Hindlimb muscle (tissue), 1 donor: ENCODE data around the gene CAMTA1. TPM values are rescaled to one million over a fixed set of nuclear protein-coding genes. Genes with fewer than 3 reads are reported as not detected.
"Not testable (repeated sequence)": the region's sequence is repeated elsewhere in the genome, so short reads cannot be mapped to it uniquely, and the experiment has no call there.

Source experiments
- DNase-seq: peaks from one replicate; pipeline ENCODE4 v3.0.0-alpha.2; 2013
- polyA plus RNA-seq: library from polyadenylated mRNA; unstranded; fragments of 120-200 nt; gene quantifications from one replicate; pipeline ENCODE4 v1.2.1, GENCODE V29; 2013; ENCODE audit not compliant: insufficient read length

The CAMTA1 gene
- polyA plus RNA-seq, 1 donor, result 39.5 TPM

DNA sequence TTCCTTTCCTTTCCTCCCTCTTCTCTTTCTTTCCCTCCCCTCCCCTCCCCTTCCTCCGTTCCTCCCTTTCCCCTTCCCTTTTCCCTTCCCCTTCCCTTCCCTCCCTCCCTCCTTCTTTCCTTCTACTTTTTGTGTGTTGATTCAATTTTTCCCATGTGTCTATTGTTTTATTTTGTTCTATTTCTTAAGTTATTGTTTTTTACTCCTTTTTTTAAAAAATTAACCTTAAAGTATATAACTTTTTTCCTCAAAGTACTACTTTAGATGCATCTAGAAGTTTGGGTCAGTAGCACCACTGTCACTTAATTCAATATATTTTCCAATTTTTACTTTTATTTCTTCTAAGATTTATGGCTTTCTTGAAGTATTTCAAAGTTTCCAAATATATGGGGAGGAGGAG lies 537.7 kb downstream of the CAMTA1 start:
- DNase-seq, result no peak

DNA sequence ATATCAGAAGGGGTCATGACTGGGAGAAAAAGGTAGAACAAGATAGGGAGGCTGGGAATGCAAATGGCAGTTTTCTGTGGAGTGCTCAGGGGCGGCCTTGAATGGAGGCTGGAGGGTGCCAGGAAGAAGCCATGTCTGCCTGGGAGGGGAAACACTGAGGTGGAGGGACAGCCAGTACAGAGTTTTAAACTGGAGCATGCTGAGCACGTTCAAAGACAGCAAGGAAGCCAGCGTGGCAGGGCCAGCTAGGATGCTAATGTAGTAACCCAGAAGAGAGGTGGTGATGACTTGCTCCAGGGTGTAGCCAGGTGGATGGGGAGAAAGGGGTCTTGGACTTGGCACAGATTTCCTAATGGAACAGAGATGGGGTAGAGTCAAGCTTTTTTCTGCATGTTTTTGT lies 540.0 kb downstream of the CAMTA1 start:
- DNase-seq, result no peak

DNA sequence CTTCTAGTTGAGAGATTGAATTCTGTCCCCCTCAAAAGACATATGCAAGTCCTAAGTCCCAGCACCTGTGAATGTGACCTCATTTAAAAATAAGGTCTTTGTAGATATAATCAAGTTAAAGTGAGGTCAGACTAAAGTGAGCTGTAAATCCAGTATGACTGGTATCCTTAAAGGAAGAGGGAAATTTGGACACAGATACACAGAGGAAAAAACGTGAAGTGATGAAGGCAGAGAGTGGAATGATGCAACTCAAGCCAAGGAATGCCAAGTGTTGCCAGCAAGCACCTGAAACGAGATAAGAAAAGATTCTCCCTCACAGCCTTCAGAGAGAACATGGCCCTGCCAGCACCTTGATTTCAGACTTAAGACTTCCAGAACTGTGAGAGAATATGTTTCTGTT lies 541.1 kb downstream of the CAMTA1 start:
- no peak for DNase-seq

DNA sequence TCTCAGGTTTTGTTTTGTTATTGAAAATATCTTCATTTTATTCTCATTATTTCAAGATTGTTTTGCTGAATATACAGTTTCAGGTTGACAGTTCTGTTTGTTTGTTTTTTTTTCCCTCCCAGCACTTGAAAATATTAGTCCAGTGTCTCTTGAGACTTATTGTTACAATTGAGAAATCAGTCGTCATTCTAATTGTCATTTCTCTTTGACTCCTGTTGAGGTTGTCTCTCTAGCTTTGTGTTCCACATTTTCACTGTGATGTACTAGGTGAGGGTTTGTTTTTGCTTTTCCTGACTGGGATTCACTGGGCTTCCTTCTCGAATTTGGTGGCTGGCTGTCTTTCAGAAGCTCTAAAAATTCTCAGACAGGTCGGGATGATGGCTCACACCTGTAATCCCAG lies 542.6 kb downstream of the CAMTA1 start:
- no peak for DNase-seq

DNA sequence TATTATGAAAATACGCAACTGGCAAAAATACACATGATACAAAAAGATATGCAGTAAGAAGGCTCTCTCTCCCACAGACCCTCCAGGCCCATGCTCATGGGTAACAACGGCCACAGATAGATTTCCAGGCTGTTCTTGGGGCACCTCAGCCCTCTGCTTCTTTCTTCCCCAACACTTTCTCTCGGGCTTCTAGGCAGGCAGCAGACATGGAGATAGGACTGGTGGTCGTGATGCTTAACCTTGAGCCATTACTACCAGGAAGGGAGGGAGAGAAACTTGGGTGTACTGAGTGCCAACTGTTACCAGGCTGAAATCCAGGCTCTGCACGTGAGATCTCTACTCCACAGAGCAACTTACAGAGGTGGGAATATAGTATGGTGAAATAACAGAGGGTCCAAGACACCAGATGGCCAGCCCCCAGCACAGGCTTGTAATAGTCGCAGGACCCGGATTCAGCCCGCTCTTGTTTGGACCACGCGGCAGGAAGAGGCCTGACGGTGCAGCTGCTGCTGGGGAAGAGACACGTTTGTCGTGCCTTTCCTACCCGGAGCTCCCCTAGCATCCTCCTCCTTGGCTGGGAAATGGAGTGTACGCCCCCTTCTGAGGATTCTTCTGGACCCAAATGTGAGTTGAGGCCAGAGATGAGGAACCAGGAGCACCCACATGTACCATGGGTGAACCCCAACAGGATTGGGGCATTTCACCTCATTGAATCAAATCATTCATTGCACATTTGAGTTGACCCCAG lies 544.8 kb downstream of the CAMTA1 start:
- DNase-seq, result no peak

DNA sequence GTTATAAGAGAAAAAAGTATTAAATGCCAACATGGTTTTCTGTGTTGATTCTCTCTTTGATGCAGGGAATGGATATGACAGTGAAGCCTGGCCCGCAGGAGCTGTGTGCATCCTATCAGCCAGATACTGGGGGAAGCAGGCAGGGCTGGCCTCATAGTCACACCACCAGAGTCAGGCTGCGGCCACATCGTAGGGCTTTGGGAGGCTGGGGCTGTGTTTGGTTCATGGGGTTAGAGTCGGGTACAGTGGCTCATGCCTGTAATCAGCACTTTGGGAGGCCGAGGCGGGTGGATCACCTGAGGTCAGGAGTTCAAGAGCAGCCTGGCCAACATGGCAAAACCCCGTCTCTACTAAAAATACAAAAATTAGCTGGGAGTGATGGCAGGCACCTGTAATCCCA lies 545.5 kb downstream of the CAMTA1 start:
- DNase-seq, result not testable (repeated sequence)

DNA sequence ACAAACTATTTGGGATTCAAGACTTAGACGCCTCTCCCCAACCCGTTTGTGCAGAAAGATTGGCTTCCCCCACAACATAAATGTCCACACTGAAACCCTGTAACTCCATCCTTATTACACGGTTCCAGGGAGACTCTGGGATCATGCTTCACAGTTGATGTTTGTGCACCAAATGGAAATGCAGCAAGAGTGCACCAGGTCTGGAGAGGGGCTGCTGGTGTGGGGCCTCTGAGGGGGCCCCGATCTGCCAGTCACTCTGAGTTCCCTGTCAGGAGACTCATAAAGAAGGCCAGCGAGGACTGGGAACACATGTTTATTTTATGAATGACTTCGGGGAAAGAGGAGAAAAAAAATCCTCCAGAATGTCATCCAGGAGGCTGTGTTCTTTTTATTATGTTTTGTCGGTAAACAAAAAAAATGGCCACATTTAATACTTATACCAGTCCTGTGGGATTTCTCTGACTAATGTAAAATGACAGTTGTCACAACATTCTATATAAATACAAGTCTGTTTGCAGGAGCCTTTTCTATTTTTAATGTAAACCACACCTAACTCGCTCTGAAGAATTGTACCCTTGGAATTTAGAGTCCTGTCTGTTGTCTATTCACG lies 546.8 kb downstream of the CAMTA1 start:
- no peak for DNase-seq

DNA sequence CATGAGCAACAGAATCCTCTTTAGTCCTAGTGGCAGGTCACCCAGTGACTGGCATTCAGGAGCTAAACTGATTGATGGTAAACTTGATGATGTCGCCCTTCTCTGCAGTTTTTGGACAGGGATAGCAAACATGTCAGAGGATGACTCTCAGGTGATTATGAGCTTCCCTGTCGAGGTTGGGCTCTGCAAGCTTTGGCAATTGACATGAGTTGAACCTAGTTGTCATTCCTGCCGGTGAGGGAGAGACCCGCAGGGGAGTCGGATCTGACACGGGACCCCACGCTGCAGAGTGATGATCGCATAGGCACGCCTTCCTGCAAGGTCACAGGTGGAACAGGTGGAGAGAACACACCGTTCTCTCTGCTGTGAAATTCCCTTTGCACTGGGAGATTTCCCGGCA lies 547.8 kb downstream of the CAMTA1 start:
- DNase-seq, result no peak

DNA sequence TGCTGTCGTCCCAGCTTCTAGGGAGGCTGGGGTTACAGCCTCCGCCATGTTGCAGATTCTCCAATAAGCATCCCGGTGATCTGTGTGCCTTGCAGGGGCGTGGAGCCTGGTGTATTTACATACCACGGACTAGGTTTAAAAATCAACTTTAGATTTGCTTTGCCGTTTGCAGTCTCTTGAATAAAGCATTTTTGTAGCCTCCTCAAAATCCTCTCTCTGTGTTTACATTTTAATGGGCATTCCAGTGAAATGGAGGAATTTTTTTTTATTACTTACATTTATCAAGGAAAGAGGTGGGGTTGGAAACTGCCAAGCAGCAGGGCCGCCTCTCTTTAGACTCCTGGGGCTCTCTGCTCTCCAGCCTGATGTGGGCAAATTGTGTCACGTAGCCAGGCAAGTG lies 548.4 kb downstream of the CAMTA1 start:
- DNase-seq, result no peak

DNA sequence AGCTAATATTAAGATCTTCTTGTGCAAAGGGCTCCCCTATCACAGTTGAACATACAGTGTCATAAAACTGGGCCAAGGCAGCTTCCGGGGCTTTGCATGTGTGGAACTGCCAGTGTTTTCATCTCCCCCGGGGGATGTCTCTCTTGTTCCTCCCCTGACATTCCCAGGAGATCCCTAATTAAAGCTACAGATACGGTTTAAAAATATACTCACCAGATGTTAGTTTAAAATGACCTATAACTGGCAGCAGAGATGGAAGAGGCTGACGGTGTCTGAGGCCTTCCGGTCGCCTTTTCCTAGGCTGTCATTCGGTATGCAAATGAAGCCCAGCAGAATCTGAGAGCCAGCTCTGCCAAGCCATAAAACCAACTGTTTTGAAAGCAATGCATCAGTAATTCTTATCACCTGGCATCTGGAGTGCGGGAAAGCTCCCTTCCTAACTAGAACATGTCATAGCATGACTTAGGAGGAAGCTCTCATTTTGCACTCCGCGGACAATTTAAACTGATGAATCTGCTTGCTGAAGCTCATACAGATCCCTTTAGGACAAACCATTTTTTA lies 549.3 kb downstream of the CAMTA1 start:
- no peak for DNase-seq

DNA sequence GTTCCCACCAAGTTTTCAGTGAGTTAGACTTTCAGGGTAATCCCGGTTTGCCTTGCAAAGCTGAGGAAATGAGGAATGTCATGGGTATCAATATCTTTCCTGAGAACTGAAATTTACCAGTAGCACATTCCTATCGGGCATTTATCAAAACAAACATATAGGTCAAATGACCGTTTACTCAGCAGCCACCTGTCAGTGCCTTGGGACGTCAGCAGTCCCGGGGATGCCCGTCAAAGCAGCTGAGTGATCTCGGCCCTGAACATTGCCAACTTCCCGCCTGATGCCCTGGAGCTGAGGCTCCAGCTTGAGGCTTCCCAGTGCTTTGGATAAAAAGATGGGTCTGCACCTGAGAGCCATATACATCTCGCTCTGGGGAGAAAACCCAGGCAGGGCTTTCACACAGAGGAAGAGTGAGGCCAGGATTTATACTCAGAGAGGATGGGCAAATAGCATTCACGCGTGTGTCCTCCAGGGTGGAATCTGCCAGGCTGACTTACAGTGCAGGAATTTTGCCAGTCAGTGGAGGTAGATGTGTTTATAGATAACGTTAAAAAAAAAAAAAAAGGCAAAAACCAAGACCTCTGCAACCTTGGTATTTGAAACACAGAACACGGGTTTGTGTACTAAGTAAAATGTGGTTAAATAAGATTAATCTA lies 550.1 kb downstream of the CAMTA1 start:
- no peak for DNase-seq

DNA sequence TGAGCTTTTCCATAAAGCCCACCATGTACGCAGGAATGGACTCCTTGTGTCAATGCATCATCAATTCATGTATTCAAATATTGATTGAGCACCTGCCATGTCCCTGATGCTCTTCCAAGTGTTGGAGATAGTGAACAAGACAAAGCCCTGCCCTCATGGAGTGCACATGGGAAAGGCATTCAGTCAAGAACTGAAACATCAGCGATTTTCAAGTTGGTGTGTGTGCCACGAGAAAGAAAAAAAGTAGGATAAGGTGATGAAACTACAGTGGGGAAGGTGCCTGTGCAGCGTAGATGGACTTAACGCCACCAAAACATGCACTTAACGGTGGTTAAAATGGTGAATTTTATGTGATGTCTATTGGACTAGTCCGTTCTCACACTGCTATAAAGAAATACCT lies 553.2 kb downstream of the CAMTA1 start:
- no peak for DNase-seq

DNA sequence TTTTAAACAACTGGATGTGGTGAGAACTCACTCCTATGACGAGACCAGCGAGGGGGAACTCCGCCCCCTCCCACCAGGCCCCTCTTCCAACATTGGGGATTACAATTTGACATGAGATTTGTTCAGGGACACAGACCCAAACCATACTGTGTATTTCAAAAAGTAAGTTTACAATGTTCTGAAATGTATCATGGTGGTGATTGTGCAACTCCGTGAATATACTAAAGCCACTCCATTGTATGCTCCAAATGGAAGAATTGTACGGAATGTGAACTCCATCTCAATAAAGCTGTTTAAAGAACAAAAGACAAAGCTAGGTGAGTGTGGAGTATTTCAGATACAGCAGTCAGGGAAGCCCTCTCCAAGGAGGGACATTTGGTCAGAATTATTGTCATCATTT lies 553.8 kb downstream of the CAMTA1 start:
- no peak for DNase-seq

DNA sequence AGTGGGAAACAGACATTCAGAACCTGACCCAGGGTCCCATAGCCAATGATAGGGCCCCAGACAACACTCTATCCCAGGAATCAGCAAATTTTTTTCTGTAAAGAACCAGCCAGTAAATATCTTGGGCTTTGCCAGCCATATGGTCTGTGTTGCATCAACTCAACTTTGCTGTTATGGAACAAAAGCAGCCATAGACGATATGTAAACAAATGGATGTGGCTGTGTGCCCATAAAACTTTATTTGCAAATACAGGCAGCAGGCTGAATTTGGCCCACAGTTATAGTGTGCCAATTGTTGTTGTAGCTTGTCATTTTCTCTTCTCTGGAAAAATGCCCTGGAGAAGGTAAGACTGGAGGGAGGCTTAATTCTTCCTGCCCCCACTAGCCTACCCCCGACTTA lies 554.7 kb downstream of the CAMTA1 start:
- no peak for DNase-seq

DNA sequence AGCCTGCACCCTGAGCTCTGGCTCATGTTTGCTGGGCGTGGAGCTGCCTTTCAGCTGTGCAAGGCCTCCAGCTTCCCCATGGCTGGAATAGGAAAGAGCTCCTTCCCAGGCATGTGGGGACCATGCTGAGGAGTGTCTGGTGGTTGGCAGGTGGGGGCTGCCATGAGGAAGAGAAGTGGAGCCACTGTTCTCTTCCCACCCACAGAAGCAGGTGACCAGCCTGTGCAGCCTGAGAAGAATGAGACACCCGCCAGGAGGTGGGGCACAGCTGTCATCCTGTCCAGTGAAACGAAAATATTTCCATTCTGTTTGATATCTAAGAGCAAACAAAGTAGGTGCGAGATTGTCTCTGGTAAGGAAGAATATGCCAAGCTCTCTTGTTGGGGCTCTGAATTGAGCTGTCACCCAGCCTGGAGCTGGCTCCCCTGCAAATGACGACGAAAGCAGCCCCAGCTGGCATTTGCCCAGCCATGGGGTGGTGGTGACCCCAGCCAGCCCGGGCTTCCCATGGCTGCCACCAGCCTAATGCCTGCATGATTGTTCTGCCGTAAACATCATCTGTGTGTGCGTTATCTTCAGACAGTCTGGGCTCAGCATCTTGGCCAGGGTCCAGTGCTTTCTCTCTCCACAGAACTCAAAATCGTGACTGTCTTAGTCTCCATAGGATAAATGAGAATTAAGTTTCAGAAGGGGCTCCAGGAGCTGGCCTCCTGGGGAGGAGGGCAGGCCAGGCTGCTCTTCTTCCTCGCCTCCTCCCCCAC lies 556.1 kb downstream of the CAMTA1 start:
- no peak for DNase-seq

DNA sequence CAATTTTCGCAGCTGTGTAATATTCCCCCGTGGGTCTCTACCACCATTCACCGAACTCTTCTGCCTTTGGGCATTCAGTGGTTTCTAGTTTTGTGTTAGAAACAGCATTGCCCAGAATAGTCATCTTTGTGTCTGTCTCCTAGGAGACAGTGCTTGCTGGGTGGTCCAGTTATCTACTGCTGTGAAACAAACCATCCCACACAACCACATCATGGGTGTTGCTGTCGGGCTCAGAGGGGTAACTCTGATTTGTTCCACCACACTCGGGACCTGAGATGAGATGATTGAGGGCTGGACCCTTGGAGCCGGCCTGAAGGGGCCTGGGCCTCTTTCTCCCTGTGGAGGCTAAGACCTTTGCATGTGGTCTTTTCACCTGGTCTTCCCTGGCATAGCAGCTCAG lies 558.6 kb downstream of the CAMTA1 start:
- DNase-seq, result no peak

DNA sequence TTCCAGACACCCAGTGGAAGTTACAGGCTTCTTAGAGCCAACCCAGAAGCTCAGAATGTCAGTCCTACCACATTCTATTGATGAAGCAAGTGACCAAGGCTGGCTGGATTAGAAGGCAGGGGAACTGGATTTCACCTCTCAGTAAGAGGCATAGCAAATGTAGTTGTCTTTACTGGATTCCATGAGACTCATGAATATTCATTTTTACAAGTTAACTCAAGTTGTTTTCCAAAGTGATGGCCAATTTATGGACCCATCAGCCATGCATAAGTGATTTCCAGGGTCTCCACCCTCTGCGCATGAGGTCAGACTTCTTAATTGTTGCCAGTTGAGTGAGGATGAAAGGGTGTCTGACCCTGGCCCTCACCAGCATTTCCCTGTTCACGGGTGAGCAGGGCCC lies 559.0 kb downstream of the CAMTA1 start:
- no peak for DNase-seq

DNA sequence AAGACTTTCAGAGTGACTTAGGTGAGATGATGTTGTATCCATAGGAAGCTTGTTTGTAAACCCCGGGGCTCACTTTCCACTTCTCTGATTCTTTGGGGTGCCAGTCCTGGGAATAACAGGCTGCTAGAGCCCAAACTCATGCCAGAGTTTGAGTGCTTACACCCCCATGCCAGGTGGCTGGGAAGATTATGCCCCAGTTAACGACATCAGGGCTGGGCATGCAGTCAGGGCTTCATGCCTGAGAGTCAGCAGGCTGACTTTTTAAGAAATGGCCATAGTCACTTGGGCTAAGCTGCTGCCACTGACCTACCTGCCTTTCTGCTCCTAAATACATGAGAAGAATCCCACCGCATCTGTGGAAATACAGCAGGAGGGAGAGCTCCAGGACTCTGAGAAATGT lies 560.3 kb downstream of the CAMTA1 start:
- no peak for DNase-seq

DNA sequence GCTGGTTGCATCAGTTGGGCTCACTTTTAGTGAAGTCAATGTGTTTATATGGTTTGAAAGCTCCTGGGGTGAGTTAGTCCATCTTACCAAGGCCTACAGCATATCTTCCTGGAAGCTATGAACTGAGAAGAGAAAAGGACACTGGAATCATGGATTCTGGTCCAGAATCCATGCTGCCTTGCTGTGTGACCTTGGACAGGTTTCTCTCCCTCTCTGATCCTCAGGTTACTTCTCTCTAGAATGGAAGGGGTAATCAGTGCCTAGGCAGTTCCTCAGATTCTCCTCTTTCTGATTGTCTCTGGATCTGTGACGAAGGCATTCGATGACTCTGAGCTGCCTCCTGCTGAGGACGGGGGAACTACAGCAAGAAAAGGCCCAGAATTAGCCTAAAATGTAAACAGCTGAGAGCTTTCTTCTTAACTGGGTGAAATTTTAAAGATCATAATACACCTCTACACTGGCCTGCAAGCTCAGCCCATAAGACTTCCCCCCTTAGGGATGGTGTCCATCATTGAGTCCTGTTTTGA lies 560.9 kb downstream of the CAMTA1 start:
- no peak for DNase-seq

DNA sequence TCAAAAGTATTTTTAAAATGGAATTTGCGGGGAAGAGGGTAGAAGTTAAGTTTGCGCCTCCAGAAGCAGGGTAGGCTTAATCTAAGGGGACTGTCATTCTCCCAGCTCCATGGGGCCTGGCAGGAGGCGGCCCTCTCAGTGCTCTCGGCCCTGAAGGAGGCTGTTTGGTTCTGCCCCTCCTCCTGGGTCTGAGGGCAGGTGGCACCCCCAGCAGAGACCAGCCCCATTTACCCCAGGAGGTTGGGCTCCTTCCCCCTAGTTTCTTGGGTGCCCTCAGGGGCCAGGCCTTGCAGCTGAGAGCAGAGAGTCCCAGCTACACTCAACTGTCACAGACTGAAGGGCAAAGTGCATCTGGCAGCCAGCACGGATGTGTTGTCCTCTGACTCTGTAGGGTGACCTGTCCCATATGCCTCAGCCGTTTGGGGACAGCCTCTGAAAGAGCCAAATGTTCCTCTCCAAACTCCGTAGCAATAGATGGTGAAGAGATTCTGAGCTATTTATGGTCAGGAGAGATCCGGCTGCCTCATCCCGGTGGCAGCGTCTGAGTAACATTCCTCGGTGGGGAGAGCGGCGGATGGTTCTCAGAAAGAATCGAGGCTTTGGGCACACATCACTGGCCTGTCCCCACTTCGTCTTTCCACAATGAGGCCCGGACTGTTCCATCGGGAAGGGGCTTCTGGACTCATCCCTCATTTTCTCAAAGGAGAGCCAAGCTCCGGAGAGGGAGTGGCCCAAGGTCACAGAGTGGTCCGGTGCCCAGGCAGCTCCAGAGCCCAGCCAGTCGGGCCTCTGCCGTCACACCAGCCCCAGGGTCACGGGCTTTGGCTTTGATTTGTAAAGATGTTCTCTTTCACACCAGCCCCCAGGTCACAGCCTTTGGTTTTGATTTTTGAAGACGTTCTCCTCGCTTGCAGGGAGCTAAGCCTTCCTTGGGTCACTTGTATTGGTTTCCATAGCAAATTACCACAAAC lies 561.6 kb downstream of the CAMTA1 start:
- DNase-seq, result no peak

DNA sequence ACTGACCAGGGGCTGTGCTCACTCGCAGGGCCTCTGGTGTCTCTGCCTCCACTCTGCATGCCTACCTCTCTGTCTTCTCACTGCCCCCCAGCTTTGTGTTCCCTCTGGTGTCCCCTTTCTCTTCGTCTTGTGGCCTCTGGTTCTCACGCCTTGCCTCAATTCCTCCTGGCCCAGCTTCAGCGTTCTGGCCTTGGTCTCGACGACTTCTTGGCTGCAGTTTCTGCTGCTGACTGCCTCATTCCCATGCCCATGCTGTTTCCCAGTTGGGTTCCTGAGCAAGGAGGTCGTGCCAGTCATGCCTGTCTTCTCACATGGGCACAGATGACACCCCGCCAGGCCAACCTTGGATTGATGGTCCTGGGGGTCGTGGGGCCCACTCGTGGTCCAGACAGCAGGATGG lies 562.8 kb downstream of the CAMTA1 start:
- DNase-seq, result no peak

DNA sequence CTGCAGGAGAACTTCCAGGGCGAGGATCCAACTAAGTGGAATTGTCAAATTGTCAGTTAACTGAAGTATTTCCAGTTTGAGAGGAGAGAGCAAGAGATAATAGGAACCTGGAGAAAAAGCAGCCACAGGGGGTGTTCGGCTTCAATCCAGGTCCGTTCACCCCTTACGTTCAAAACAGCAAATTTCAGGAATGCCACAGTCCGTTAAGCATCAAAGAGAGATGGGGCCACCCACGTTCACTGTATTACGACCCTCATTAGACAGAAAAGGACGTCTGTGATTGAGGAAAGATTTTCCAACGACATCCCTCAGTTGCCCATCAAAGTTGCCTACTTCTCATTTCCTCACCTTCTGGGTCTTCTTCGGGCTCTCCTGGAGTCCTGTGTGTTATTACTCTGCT lies 563.3 kb downstream of the CAMTA1 start:
- no peak for DNase-seq
